Tibial nerve (tissue), 4 donors: ENCODE data around the gene FNDC3B. TPM values are rescaled to one million over a fixed set of nuclear protein-coding genes. Genes with fewer than 3 reads are reported as not detected.

Source experiments
- DNase-seq, 2 donors: peaks; one replicate each; pipeline ENCODE4 v3.0.0-alpha.2; 2019; ENCODE audit warnings: low spot score in 2 of 2
- H3K27ac ChIP-seq, 4 donors: fragments of 200-600 bp; sonication (generic) in 3 of 4; one replicate each; pipeline ENCODE4 v1.5.1; 2017 to 2019; ENCODE audit warnings: mild to moderate bottlenecking in 1 of 4
- H3K27me3 ChIP-seq, 2 donors: fragments of 200-600 bp; sonication (generic) in 1 of 2; one replicate each; pipeline versions ENCODE4 v1.5.1 to v1.6.0; 2017 to 2019
- H3K36me3 ChIP-seq, 3 donors: fragments of 200-600 bp; sonication (generic); one replicate each; pipeline ENCODE4 v1.5.1; 2018 to 2019
- H3K4me1 ChIP-seq, 4 donors: fragments of 200-600 bp; sonication (generic) in 3 of 4; one replicate each; pipeline ENCODE4 v1.5.1; 2017 to 2019
- H3K4me3 ChIP-seq, 4 donors: fragments of 200-600 bp; sonication (generic) in 3 of 4; one replicate each; pipeline ENCODE4 v1.5.1; 2017 to 2019; ENCODE audit warnings: mild to moderate bottlenecking in 1 of 4, moderate library complexity in 1 of 4
- H3K9me3 ChIP-seq, 4 donors: fragments of 200-600 bp; sonication (generic) in 3 of 4; one replicate each; pipeline ENCODE4 v1.5.1; 2017 to 2019
- EP300 ChIP-seq, 2 donors: sonication (generic); formaldehyde crosslinking; IDR thresholded peaks; one replicate each; pipeline ENCODE4 v1.6.1; 2017; ENCODE audit warnings: antibody characterized with exemption in 2 of 2, mild to moderate bottlenecking in 1 of 2
- POLR2A ChIP-seq, 2 donors: fragments of 450-650 bp; IDR thresholded peaks; one replicate each; pipeline ENCODE4 v1.6.1; 2017; ENCODE audit warnings: antibody characterized with exemption in 2 of 2, mild to moderate bottlenecking in 2 of 2, moderate library complexity in 2 of 2
- WGBS, 2 donors: methylation state at CpG; one replicate each; pipeline ENCODE4 v1.1.5; 2018; 5-methylcytosine and 5-hydroxymethylcytosine counted together
- total RNA-seq, 4 donors: library from RNA; depleted of rRNA; stranded (reverse); fragments of >200 nt; gene quantifications; one replicate each; pipeline ENCODE4 v1.1.0, GENCODE V29; 2016
- TF ChIP-seq, protein P1 (sequence below), 5 experiments: fragments of 200-600 bp in 3 of 5; fragments of 450-650 bp in 2 of 5; sonication (generic) in 3 of 5; IDR thresholded peaks; one replicate each; pipeline ENCODE4 v1.5.1; 2016 to 2019; ENCODE audit warnings: antibody characterized with exemption in 5 of 5, mild to moderate bottlenecking in 3 of 5, moderate library complexity in 2 of 5

The FNDC3B gene
- total RNA-seq, 4 donors from 2014 or later, result 87.5 to 106 (median 95.7) TPM

- no peak for TF ChIP-seq POLR2A (IDR thresholded peaks at IDR 0.05)
- TF ChIP-seq EP300 (IDR thresholded peaks at IDR 0.05), result no peak
- TF ChIP-seq, protein P1, sequence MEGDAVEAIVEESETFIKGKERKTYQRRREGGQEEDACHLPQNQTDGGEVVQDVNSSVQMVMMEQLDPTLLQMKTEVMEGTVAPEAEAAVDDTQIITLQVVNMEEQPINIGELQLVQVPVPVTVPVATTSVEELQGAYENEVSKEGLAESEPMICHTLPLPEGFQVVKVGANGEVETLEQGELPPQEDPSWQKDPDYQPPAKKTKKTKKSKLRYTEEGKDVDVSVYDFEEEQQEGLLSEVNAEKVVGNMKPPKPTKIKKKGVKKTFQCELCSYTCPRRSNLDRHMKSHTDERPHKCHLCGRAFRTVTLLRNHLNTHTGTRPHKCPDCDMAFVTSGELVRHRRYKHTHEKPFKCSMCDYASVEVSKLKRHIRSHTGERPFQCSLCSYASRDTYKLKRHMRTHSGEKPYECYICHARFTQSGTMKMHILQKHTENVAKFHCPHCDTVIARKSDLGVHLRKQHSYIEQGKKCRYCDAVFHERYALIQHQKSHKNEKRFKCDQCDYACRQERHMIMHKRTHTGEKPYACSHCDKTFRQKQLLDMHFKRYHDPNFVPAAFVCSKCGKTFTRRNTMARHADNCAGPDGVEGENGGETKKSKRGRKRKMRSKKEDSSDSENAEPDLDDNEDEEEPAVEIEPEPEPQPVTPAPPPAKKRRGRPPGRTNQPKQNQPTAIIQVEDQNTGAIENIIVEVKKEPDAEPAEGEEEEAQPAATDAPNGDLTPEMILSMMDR (IDR thresholded peaks at IDR 0.05), result no peak
- H3K9me3 ChIP-seq, result no peaks in the 10 kb centered on the region
- H3K4me3 ChIP-seq, result no peak overlapping the region
- peaks cover 0 to 12% (median 0%) of the 10 kb centered on the region in 3 donors for H3K36me3 ChIP-seq
- no peak overlapping the region for H3K27ac ChIP-seq
- WGBS, 2 donors, result 97 to 98% methylated on average over 7 of the region's 7 CpGs
- no peak for DNase-seq
- H3K4me1 ChIP-seq, result peaks cover 2 to 52% (median 37%) of the 10 kb centered on the region in 4 donors
- H3K27me3 ChIP-seq, result no peaks in the 10 kb centered on the region
These were observed 224.6 kb downstream of the FNDC3B start for GRCh38 chr3:172263781-172264486.

GRCh38 chr3:172266103-172266502 is 226.7 kb downstream of the FNDC3B start:
- Histone ChIP-seq H3K27me3 (no peaks in the 10 kb centered on the region), H3K27ac (no peak overlapping the region), H3K4me1 (peaks cover 0 to 31% (median 15%) of the 10 kb centered on the region in 4 donors), H3K36me3 (peaks cover 0 to 23% (median 0%) of the 10 kb centered on the region in 3 donors), H3K4me3 (no peak overlapping the region), H3K9me3 (no peaks in the 10 kb centered on the region)
- TF ChIP-seq EP300 (IDR thresholded peaks at IDR 0.05) (no peak), POLR2A (IDR thresholded peaks at IDR 0.05) (no peak)
- TF ChIP-seq, protein P1 (IDR thresholded peaks at IDR 0.05), result no peak
- DNase-seq, result no peak
- 86 to 92% methylated on average over 3 of the region's 3 CpGs for WGBS, 2 donors

DNA sequence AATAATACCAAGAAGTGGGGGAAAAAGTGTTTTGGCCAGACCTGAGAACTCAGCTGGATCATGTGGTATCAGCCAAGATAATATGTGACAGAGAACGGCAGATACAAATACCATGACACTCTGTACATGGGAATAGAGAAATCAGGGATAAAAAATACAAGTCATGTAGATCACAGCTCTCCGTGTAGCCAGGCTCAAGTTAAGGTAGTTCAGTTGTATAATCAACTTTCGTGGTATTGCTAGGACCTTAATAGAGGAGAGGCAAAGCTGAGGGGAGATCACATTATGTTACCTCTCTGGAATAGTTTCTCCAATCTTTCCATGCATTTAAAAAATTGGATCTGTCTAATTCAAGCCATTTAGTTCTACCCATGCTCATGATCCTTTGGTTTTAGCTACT is 229.0 kb downstream of the FNDC3B start:
- H3K36me3 ChIP-seq, result peaks cover 0 to 23% (median 0%) of the 10 kb centered on the region in 3 donors
- TF ChIP-seq EP300 (IDR thresholded peaks at IDR 0.05) (no peak), POLR2A (IDR thresholded peaks at IDR 0.05) (no peak)
- no peaks in the 10 kb centered on the region for H3K9me3 ChIP-seq
- no peak overlapping the region for H3K4me3 ChIP-seq
- peaks cover 0 to 28% (median 0%) of the 10 kb centered on the region in 4 donors for H3K4me1 ChIP-seq
- H3K27ac ChIP-seq, result no peak overlapping the region
- 71 to 84% methylated on average over 3 of the region's 3 CpGs for WGBS, 2 donors
- H3K27me3 ChIP-seq, result no peaks in the 10 kb centered on the region
- DNase-seq, result no peak

DNA sequence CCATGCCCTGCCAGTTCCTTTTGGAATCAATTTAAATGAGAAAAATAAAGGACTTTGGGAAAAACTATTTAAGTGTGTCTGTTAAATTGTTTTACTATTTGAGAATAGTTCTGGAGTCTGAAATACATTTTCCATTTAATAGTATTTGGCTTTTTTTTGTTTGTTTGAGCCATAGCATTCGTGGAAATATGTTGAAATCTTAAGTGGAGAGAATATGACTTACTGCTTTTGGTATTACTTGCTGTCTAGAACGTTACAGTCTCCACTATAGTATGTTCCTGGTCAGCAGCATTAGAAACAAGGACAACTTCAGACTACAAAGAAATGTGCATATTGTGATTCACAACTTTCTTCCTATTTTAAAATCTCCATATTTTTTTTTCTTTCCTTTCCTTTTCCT is 229.5 kb downstream of the FNDC3B start:
- peaks cover 0 to 23% (median 0%) of the 10 kb centered on the region in 3 donors for H3K36me3 ChIP-seq
- 75 to 77% methylated on average over 2 of the region's 2 CpGs for WGBS, 2 donors
- TF ChIP-seq POLR2A (IDR thresholded peaks at IDR 0.05) (no peak), EP300 (IDR thresholded peaks at IDR 0.05) (no peak)
- TF ChIP-seq, protein P1 (IDR thresholded peaks at IDR 0.05), result no peak
- DNase-seq, result no peak
- H3K4me3 ChIP-seq, result no peak overlapping the region
- peaks cover 0 to 25% (median 0%) of the 10 kb centered on the region in 4 donors for H3K4me1 ChIP-seq
- no peaks in the 10 kb centered on the region for H3K9me3 ChIP-seq
- H3K27me3 ChIP-seq, result no peaks in the 10 kb centered on the region
- no peak overlapping the region for H3K27ac ChIP-seq

- no peak for DNase-seq
- Histone ChIP-seq H3K9me3 (no peaks in the 10 kb centered on the region), H3K27ac (no peak overlapping the region), H3K4me3 (no peak overlapping the region), H3K27me3 (no peaks in the 10 kb centered on the region), H3K36me3 (peaks cover 0 to 29% (median 0%) of the 10 kb centered on the region in 3 donors), H3K4me1 (peaks cover 0 to 22% (median 0%) of the 10 kb centered on the region in 4 donors)
- TF ChIP-seq EP300 (IDR thresholded peaks at IDR 0.05) (no peak), POLR2A (IDR thresholded peaks at IDR 0.05) (no peak)
- TF ChIP-seq, protein P1 (IDR thresholded peaks at IDR 0.05), result no peak
- WGBS, 2 donors, result 87 to 90% methylated on average over 4 of the region's 4 CpGs
These were observed 231.3 kb downstream of the FNDC3B start for GRCh38 chr3:172270557-172271166.
